NCI-H1417 (cell line): Measurements from ENCODE around the gene MLNR.

Experiments
- DNase-seq, 3 experiments: peaks; one replicate each; lab custom pipeline; 2025; lab: John Stamatoyannopoulos, UW

The MLNR gene, protein sequence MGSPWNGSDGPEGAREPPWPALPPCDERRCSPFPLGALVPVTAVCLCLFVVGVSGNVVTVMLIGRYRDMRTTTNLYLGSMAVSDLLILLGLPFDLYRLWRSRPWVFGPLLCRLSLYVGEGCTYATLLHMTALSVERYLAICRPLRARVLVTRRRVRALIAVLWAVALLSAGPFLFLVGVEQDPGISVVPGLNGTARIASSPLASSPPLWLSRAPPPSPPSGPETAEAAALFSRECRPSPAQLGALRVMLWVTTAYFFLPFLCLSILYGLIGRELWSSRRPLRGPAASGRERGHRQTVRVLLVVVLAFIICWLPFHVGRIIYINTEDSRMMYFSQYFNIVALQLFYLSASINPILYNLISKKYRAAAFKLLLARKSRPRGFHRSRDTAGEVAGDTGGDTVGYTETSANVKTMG

DNA sequence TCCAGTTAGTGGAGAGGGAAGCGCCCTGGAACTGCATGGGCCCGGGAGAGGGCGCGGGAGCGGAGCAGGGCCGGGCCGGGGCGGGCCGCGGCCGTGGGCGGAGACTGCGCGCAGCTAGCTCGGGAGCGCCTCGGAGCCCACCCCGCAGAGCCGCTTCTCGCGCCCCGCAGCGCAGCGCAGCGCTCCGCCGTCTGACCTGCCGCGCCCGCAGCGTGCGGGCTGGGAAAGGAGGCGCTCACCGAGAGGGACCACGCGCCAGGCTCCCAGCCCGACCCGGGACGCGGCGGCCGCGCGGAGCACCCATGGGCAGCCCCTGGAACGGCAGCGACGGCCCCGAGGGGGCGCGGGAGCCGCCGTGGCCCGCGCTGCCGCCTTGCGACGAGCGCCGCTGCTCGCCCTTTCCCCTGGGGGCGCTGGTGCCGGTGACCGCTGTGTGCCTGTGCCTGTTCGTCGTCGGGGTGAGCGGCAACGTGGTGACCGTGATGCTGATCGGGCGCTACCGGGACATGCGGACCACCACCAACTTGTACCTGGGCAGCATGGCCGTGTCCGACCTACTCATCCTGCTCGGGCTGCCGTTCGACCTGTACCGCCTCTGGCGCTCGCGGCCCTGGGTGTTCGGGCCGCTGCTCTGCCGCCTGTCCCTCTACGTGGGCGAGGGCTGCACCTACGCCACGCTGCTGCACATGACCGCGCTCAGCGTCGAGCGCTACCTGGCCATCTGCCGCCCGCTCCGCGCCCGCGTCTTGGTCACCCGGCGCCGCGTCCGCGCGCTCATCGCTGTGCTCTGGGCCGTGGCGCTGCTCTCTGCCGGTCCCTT, at the start of gene MLNR:
MLNR (plus strand) TSS at position 303 of the 820 bp plus-strand sequence; CDS start at position 303, 0 bp downstream.
- no peak for DNase-seq

DNA sequence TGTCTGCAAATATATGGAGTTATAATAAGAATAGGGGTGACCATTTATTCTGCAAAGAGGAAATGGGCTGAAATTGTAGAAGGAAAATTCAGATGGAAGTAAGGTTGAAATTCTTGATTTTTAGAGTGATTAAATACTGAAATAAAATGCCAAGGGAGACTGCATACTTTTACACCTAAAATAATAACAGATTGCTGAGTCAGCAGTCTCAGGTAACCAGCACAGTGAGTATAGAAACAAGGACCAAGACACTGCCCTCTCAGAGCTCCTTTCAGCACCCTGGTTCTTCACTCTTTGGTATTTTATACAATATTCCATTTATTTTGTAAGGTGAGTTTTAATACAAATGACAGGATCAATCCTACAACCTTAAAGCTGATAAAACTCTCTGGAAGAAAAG, 48.8 kb upstream of the MLNR start:
- no peak for DNase-seq

DNA sequence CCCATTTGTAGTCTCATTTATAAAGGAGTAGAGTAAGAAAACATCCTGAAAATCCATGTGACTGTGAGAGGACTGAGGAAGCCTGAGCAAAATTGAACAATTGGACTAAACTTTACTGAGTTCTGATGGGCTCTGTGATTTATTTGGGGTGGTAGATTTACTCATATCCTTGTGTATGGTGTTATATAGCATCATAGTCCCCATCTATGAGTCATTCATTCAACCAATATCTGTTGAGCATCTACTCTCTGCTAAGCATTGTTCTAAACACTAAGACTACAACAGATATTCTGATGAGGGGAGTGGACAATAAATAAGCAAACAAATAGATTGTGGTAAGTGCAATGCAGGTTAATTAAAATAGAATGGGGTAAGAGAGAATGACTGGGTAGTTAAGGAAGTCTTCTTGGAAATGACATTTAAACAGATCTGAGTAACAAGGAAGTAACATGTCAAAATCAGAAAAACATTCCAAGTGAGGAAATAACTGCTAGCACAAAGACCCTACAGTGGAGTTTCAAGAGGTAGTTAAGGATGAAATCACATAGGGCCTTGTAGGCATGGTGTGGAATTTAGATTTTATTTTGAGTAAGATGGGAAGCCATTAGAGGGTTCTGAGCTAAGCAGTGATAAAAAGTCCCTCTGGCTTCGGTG, 36.3 kb upstream of the MLNR start:
- no peak for DNase-seq

DNA sequence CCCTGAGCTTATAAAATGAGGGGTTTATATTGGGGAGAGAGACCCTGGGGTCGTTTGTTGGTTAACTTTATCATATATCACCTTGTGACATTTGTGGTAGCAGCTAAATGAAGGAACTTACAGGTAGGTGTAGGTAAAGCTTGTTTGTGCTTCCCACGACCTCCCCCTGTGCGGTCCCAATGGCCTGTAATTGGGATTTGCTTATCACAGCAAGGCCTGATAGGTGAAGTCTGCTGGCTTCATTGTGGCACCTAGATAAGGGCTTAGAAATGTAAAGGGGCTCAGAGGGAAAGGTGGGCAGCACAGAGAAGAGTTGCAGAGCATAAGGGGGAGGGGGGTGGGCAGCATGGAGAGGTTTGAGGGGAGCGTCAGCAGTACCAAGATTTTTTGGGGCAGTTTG, 35.5 kb upstream of the MLNR start:
- DNase-seq = no peak

DNA sequence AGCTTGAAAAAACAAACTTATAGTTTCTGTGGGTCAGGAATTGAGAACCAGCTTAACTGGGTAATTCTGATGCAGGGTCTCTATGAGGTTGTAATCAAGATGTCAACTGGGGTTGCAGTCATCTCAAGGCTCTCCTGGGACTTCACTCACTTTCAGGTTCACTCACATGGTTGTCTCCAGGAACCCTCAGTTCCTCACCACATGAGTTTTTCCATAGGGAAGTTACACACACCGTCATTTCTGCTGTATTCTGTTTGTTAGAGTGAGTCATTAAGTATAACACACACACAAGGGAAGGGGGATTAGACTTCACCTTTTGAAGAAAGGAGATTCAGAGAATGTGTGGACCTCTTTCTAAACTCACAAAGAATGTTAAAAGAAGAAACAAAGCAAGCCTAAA, 34.9 kb upstream of the MLNR start:
- no peak for DNase-seq

DNA sequence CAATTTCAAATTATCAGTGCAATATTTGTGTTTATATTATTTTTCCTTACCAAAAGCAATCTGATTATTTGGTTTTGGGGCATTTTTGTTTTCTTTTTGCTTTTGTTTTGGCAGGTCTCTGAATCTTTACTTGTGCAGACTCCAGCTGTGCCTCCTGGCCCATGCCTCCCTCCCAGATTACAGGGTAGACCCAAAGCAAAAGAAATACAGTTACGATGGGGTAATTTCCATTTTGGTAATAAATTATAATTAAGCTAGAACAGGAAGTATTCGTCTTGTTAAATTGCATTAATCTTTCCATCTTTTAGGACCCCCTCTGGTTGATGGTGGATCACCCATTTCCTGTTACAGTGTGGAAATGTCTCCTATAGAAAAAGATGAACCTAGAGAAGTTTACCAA, 29.2 kb upstream of the MLNR start:
- DNase-seq = no peak

DNA sequence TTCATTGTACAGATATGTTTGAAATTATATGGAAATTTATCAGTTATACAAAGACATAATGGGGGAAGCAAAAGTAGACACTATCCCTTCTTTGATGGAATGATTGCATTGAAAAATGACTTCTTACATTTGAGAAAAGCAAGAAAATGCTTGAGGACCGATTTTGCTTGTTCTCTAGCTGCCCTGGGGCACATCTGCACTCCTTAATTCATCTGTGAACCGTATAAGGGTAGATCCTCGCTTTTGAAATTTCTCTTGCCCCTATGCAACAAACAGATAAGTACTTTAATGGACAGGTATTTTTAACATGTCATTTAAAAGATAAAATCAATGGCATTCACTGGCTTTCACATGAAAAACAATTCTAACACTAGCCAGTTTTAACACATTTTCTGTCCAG, 13.5 kb upstream of the MLNR start:
- peak in 1 of 3 experiments; percentile 0 for DNase-seq

DNA sequence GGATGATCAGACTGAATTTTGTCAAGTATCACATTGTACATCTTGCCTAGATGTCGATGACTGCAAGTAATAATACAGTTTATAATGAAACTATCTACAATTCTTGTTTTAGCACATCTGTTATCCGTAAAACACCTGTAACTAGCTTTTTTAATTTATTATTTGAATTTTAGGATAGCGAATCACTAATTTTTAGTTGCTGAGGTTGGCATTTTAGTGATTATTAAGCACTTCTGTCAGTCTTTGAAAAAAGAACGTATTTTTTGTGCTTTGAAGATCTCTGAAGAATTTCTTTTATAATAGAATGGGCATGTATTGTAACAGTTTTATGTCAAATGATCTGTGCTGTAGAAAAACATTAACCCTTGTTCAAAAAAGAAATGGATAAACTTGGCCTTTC, 11.5 kb upstream of the MLNR start:
- DNase-seq = no peak

DNA sequence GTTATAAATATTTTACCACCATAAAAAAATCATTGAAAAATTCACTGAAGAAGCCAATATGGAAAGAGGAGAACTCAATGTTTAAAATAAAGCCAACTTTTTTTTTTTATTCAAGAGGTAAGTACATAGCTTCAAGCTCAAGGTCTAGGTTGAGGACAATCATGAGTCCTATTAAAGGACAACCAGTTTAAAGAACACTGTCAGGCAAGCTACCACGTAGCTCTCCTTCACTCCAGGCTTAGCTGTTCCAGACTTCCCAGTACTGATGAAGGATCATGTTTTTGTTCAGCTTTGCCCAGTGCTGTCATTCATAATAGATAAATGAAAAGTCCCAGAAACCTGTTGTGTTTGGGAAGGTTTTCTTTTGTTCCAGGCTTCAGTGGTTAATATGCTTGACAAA, 10.0 kb upstream of the MLNR start:
- DNase-seq = no peak

DNA sequence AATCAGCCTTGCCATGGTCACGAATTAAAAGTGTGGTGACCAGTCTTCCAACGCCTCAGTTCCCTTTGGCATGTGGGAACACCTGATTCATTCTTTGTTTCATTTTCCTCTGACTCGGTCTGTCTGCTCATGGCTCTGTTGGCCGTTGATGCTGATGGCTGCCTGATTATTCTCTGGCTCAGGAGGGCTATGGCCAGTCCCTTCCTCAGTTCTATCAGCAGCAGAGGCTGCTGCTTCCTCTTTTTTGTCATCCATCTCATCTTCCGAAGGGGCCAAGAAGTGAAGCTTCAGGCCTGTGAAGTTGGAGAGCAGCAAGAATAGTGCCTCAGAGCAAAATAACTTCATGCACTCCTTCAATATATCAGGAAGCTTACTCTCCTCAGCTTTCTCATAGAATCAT, 9.5 kb upstream of the MLNR start:
- DNase-seq = no peak

DNA sequence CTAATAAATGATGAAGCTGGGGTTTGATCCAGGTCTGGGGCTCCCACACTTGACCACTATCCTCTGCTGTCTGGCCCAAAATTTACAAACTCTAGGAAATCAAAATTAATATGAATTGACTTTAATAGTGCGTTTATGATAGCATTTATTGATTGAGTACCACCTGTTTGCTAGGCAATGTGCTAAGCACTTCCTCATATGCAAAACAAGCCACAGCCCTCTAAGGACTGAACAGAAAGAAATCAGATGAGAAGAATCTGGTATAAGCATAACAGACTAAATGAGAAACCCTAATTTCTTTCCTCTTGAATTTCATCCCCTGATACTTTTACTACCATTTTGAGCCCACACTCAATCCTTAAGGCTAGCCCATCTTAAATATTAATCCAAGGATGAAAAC, 6.6 kb upstream of the MLNR start:
- no peak for DNase-seq

DNA sequence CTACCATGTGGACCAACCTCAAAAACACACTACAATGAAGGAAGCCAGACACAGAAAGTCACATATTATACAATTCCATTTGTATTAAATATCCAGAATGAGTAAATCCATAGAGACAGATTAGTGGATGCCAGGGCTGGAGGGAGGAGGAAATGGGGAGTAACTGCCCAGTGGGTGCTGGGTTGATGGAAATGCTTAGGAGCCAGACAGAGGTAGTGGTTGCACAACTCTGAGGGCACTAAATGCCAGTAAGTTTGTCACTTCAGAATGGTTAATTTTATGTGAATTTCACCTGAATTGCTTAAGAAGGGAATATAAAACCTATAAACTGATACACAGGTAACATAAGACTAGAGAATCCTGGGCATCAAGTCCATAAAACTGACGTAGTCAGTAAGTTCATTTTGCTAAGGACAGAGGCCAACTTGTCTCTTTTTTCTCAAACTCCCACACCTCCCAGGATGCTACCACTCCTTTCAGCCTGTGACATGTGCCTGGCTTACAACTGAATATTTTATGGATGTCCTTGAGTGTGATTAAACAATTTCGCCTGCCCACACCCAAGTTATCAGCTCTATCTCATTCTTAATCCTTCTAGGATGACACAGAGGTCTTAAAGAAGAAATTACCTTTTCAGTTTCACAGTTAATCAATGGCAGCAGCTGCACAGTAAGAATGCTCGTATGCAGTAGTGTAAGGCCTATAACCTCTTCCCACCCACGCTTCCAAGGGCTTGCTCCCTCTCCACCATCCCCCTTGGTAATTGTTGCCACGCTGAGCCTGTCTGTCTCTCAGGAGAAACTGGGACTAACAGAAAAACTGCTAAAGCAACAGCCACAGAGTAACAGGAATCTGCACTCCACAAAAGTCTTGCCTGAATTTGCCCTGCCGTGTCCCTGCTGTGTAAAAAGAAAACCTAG, 5.9 kb upstream of the MLNR start:
- DNase-seq = no peak

DNA sequence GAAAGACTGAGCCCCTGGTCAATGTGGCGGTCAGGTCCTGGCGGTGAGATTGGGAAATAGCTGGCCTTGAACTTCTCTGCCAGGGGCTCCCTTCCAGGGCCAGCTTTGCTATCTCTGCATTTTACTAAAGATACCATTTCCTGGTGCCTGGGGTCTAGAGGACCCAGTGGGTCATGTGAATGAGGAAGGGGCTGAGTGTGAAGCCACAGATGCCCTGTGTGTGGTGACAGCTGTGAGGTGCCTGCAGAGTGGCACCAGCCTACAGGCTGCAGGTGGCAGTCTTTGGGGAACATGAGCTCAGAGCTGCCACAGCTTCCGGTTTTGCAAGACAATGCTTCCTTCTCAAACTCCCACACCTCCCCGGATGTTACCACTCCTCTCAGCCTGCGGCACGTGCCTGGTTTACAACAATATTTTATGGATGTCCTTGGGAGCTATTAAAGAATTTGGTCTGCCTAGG, 5.2 kb upstream of the MLNR start:
- DNase-seq = peak in 1 of 3 experiments; percentile 1

DNA sequence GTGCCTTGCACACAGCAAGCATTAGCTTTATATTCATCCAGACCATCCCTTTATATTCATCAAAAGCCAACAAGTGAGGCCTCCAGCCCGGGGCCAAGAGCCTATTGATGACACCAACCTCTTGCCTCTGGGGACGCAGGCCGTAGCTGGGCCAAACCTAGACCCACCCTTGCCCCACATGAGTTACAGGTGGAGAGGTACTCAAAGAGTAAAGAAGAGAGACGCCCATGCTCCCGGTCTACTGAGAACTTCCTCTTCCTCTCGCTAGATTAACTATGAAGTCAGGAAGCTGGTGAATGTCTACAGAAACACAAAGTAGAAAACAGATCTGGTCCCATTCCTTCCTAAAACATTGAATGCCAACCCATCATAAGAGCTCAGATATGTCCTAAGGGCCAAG, 3.8 kb upstream of the MLNR start:
- no peak for DNase-seq

DNA sequence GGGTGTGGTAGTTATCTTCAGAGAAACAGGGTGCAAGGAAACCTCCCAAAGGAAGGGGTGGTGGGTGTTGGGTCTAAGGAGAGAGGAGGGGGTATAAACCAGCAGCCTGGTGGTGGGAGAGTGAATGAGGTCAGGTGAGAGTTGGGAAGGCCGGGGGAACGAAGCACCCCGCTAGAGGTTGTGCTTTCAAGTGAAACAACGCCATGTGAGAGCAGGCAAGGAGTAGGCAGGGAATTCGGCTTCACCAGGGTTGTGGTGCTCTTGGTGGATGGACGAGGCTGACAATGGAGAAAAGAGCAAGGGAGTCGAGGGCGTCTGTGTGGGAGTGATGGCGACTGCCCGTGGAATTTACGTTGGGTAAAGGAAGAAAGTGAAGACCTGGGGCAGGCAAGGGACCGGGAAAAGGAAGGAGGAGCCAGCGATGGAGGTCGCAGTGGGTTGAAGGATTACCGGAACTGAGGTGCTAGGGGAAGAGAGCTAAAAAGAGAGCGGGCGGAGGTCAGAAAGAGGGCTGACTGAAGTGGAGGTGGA, 2.1 kb upstream of the MLNR start:
- DNase-seq = no peak

DNA sequence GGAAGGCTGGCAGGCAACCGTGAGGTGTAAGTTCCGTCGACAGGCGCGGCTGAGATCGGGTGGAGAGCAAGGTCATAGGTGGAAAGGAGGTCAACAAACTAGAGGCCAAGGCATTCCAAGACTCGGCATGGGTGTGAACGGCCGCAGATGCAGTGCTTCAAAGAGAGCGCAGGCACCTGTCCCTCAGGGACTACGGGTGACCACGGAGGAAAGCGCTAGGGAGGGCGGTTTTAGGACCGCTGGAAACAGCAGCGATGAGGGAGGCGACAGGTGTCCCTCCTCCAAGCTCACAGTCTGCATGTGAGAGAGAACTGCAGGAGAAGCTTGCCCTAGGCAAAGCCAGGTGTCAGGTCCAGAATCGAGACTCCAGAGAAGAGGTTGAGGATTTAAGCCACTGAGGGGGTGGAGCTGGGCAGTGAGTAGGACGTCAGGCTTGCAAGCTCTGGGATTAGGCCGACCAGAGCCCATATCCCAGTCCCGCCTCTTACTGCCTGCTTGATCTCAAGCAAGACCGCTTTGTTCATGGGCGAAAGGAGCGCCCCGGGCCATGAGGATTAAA, 1.6 kb upstream of the MLNR start:
- no peak for DNase-seq

DNA sequence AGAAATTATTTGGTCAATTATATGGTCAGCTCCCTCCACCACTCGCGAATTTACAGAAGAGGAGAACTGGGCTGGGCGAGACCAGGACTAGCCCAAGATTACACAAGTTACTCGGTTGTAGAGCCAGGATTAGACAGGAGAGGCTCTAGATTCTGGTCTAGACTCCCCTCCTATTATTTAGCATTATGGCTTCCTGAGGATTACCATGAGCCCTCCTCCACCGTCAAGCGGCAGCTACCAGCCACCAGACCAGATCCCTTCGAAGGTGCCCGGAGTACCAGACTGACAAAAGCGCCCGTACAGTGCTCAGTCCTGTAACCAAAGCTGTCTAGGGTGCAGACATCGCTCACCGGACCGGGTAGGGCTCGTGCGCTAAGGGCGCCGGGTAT, 497 bp upstream of the MLNR start:
- DNase-seq = no peak

DNA sequence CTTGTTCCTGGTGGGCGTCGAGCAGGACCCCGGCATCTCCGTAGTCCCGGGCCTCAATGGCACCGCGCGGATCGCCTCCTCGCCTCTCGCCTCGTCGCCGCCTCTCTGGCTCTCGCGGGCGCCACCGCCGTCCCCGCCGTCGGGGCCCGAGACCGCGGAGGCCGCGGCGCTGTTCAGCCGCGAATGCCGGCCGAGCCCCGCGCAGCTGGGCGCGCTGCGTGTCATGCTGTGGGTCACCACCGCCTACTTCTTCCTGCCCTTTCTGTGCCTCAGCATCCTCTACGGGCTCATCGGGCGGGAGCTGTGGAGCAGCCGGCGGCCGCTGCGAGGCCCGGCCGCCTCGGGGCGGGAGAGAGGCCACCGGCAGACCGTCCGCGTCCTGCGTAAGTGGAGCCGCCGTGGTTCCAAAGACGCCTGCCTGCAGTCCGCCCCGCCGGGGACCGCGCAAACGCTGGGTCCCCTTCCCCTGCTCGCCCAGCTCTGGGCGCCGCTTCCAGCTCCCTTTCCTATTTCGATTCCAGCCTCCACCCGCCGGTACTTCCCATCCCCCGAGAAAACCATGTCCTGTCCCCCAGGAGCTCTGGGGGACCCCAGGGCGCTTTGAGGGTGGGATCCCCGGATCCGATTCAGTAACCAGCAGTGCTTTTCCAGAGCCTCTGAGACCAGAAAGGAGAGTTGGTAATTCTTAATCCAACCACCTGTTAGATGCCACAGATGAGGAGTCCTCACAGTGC, 885 bp downstream of the MLNR start:
- DNase-seq = no peak

DNA sequence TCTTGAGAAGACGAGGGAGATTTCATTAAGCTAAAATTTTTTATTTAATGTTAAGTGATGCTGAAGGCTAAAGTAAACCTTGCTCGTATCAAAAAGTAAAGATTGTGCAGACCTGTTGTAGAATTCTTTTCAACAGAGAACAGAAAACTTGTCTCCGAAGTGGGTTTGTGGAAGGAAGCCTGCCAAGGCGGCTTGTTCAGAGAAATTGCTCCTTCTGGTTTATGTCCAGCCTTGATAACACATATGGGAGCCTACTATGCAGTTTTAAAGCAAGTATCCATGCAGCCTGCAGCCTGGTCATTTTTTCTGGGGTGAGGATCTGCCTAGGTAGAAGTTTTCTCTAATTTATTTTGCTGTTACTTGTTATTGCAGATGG, 1.4 kb downstream of the MLNR start:
- DNase-seq = no peak
